Vagina (tissue), 2 donors: ENCODE results near the gene GALNTL6. TPM values are rescaled to one million over a fixed set of nuclear protein-coding genes. Genes with fewer than 3 reads are reported as not detected.

ENCODE experiments used
- DNase-seq, 2 donors: peaks; one replicate each; pipeline ENCODE4 v3.0.0-alpha.2; 2017; ENCODE audit errors: extremely low spot score in 2 of 2
- H3K27ac ChIP-seq: fragments of 200-600 bp; sonication (generic); one replicate; pipeline ENCODE4 v1.5.1; 2019
- H3K27me3 ChIP-seq: fragments of 200-600 bp; sonication (generic); one replicate; pipeline ENCODE4 v1.5.1; 2019
- H3K36me3 ChIP-seq, 2 donors: fragments of 200-600 bp; sonication (generic); one replicate each; pipeline ENCODE4 v1.5.1; 2017 to 2019
- H3K4me1 ChIP-seq: fragments of 200-600 bp; sonication (generic); one replicate; pipeline ENCODE4 v1.5.1; 2019
- H3K4me3 ChIP-seq, 2 donors: fragments of 200-600 bp; sonication (generic); 1 replicate in 1 of 2; 2 replicates in 1 of 2; pipeline ENCODE4 v1.5.1; 2016 to 2019
- H3K9me3 ChIP-seq: fragments of 200-600 bp; sonication (generic); one replicate; pipeline ENCODE4 v1.5.1; 2019
- CTCF ChIP-seq, 3 experiments: fragments of 450-650 bp in 2 of 3; fragments of 200-600 bp in 1 of 3; sonication (generic) in 1 of 3; IDR thresholded peaks; one replicate each; pipeline ENCODE4 v1.5.1; 2017 to 2019; ENCODE audit warnings: antibody characterized with exemption in 3 of 3, mild to moderate bottlenecking in 2 of 3, moderate library complexity in 2 of 3
- POLR2A ChIP-seq, 2 donors: fragments of 450-650 bp; IDR thresholded peaks; one replicate each; pipeline ENCODE4 v1.6.1; 2017; ENCODE audit warnings: antibody characterized with exemption in 2 of 2, mild to moderate bottlenecking in 2 of 2, moderate library complexity in 2 of 2
- POLR2AphosphoS5 ChIP-seq, 2 donors: sonication (generic); formaldehyde crosslinking; IDR thresholded peaks; one replicate each; pipeline ENCODE4 v1.9.0; 2017; ENCODE audit warnings: antibody characterized with exemption in 2 of 2, mild to moderate bottlenecking in 2 of 2, low read depth in 1 of 2; ENCODE audit not compliant: insufficient read depth in 1 of 2
- intact Hi-C: fragments of 100-400 bp; cut with DNase I; formaldehyde crosslinking; loops from one replicate; pipeline ENCODE4 v1.15.1; 2023
- total RNA-seq: library from RNA; depleted of rRNA; stranded (reverse); fragments of >200 nt; gene quantifications from one replicate; pipeline ENCODE4 v1.2.3, GENCODE V29; 2016

Gene GALNTL6
- total RNA-seq, 1 donor from 2014 or later, result 0.74 TPM

- no peaks in the 10 kb centered on the region for H3K9me3 ChIP-seq
- intact Hi-C loops, result no loop called here
- H3K27ac ChIP-seq, result no peak overlapping the region
- no peaks in the 10 kb centered on the region for H3K27me3 ChIP-seq
- no peak overlapping the region for H3K4me3 ChIP-seq
- H3K4me1 ChIP-seq, result no peaks in the 10 kb centered on the region
- no peak for DNase-seq
- no peaks in the 10 kb centered on the region for H3K36me3 ChIP-seq
- TF ChIP-seq POLR2A (IDR thresholded peaks at IDR 0.05), result no peak
Observed at GRCh38 chr4:172083272-172083671, 270.1 kb downstream of the GALNTL6 start.

- Histone ChIP-seq H3K27ac (no peak overlapping the region), H3K4me1 (no peaks in the 10 kb centered on the region), H3K27me3 (no peaks in the 10 kb centered on the region), H3K9me3 (no peaks in the 10 kb centered on the region), H3K36me3 (no peaks in the 10 kb centered on the region), H3K4me3 (no peak overlapping the region)
- no peak for TF ChIP-seq POLR2A (IDR thresholded peaks at IDR 0.05)
- DNase-seq, result no peak
- intact Hi-C loops, result no loop called here
Observed at GRCh38 chr4:172088556-172088955, 275.4 kb downstream of the GALNTL6 start.

- H3K4me3 ChIP-seq, result no peak overlapping the region
- H3K27ac ChIP-seq, result no peak overlapping the region
- no peaks in the 10 kb centered on the region for H3K27me3 ChIP-seq
- H3K36me3 ChIP-seq, result no peaks in the 10 kb centered on the region
- no peaks in the 10 kb centered on the region for H3K4me1 ChIP-seq
- TF ChIP-seq POLR2AphosphoS5 (IDR thresholded peaks at IDR 0.05; ENCODE audit: insufficient read depth in 1 of 2, low read depth in 1 of 2), result no peak
- TF ChIP-seq POLR2A (IDR thresholded peaks at IDR 0.05), result no peak
- TF ChIP-seq CTCF (IDR thresholded peaks at IDR 0.05), result no peak
- H3K9me3 ChIP-seq, result no peaks in the 10 kb centered on the region
- no peak for DNase-seq
- intact Hi-C loops, result no loop called here
Observed at GRCh38 chr4:172095161-172095560, 282.0 kb downstream of the GALNTL6 start.

- no peak overlapping the region for H3K4me3 ChIP-seq
- no peak for DNase-seq
- H3K4me1 ChIP-seq, result no peaks in the 10 kb centered on the region
- H3K27ac ChIP-seq, result no peak overlapping the region
- no peaks in the 10 kb centered on the region for H3K27me3 ChIP-seq
- intact Hi-C loops, result no loop called here
- TF ChIP-seq POLR2AphosphoS5 (IDR thresholded peaks at IDR 0.05; ENCODE audit: insufficient read depth in 1 of 2, low read depth in 1 of 2) (no peak), POLR2A (IDR thresholded peaks at IDR 0.05) (no peak), CTCF (IDR thresholded peaks at IDR 0.05) (no peak)
- H3K9me3 ChIP-seq, result no peaks in the 10 kb centered on the region
- H3K36me3 ChIP-seq, result no peaks in the 10 kb centered on the region
Observed at GRCh38 chr4:172096786-172097185, 283.6 kb downstream of the GALNTL6 start.

- intact Hi-C loops, result no loop called here
- no peak for DNase-seq
- no peaks in the 10 kb centered on the region for H3K36me3 ChIP-seq
- no peak overlapping the region for H3K27ac ChIP-seq
- no peaks in the 10 kb centered on the region for H3K4me1 ChIP-seq
- no peak overlapping the region for H3K4me3 ChIP-seq
- no peaks in the 10 kb centered on the region for H3K27me3 ChIP-seq
- H3K9me3 ChIP-seq, result no peaks in the 10 kb centered on the region
- TF ChIP-seq POLR2A (IDR thresholded peaks at IDR 0.05) (no peak), POLR2AphosphoS5 (IDR thresholded peaks at IDR 0.05; ENCODE audit: insufficient read depth in 1 of 2, low read depth in 1 of 2) (no peak), CTCF (IDR thresholded peaks at IDR 0.05) (no peak)
Observed at GRCh38 chr4:172099376-172099775, 286.2 kb downstream of the GALNTL6 start.

GRCh38 chr4:172103456-172103855, 290.3 kb downstream of the GALNTL6 start:
- no peaks in the 10 kb centered on the region for H3K4me1 ChIP-seq
- DNase-seq, result no peak
- no peaks in the 10 kb centered on the region for H3K9me3 ChIP-seq
- no peaks in the 10 kb centered on the region for H3K27me3 ChIP-seq
- TF ChIP-seq POLR2A (IDR thresholded peaks at IDR 0.05) (no peak), CTCF (IDR thresholded peaks at IDR 0.05) (no peak), POLR2AphosphoS5 (IDR thresholded peaks at IDR 0.05; ENCODE audit: insufficient read depth in 1 of 2, low read depth in 1 of 2) (no peak)
- intact Hi-C loops, result no loop called here
- no peak overlapping the region for H3K27ac ChIP-seq
- no peak overlapping the region for H3K4me3 ChIP-seq
- no peaks in the 10 kb centered on the region for H3K36me3 ChIP-seq
